ENCODE data around the gene CEP68.

The CEP68 gene

DNA sequence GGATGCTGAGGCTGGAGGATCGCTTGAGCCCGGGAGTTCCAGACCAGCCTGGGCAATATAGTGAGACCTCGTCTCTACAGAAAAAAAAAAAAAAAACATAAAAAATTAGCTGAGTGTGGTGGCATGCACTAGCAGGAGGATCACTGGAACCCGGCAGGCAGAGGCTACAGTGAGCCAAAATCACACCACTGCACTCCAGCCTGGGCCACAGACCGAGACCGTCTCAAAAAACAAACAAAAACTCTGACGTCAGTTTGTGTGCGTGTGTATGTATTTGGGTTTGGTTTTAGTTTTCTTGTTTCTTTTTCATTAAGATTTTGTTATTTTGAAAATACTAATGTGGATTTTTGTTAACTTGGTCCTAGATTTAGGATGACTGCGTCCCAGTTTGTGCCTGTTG, 19.0 kb downstream of the CEP68 start:
- no peak for DNase-seq (ENCODE audit: low read depth)
- TF ChIP-seq, protein P1, sequence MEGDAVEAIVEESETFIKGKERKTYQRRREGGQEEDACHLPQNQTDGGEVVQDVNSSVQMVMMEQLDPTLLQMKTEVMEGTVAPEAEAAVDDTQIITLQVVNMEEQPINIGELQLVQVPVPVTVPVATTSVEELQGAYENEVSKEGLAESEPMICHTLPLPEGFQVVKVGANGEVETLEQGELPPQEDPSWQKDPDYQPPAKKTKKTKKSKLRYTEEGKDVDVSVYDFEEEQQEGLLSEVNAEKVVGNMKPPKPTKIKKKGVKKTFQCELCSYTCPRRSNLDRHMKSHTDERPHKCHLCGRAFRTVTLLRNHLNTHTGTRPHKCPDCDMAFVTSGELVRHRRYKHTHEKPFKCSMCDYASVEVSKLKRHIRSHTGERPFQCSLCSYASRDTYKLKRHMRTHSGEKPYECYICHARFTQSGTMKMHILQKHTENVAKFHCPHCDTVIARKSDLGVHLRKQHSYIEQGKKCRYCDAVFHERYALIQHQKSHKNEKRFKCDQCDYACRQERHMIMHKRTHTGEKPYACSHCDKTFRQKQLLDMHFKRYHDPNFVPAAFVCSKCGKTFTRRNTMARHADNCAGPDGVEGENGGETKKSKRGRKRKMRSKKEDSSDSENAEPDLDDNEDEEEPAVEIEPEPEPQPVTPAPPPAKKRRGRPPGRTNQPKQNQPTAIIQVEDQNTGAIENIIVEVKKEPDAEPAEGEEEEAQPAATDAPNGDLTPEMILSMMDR (IDR thresholded peaks at IDR 0.05; ENCODE audit: low read depth, low read length, missing control alignments): no peak
- H3K4me3 ChIP-seq (ENCODE audit: low read depth, low read length): no peak overlapping the region

DNA sequence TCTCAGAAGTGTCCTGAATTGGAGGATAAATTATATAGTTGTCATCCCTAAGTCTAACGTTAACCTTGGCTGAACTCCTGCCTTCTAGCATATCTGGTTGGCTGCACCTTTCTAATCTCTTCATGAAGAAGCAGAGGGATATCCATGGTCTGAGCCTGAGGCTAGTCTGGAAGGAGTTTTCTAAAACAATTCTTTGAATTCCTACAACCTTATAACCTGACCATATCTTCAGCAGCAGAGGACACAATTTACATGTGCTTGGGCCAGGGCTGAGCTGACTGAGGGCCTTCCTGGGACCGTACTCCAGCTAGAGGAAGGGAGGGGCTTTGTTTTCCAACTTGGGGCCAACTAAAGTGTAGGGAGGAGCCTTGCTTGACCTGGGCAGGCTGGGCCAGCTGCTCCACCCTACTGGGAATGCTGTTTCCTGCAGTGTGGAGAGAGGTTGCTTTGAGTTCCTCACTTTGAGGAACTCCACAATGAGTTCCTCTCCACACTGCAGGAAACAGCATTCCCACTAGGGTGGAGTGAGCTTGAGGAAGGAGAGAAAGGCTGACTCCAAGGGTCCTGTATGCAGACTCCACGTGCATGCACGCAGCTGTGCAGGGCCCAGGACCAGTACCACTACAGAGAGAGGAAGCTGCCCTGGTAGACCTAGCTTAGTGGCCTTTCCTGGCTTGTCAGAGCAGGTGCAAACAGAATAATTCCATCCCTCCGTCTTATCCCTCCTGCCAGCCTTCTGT, 19.6 kb downstream of the CEP68 start:
- TF ChIP-seq, protein P1 (IDR thresholded peaks at IDR 0.05; ENCODE audit: low read depth, low read length, missing control alignments): no peak
- no peak overlapping the region for H3K4me3 ChIP-seq (ENCODE audit: low read depth, low read length)
- DNase-seq (ENCODE audit: low read depth): no peak

DNA sequence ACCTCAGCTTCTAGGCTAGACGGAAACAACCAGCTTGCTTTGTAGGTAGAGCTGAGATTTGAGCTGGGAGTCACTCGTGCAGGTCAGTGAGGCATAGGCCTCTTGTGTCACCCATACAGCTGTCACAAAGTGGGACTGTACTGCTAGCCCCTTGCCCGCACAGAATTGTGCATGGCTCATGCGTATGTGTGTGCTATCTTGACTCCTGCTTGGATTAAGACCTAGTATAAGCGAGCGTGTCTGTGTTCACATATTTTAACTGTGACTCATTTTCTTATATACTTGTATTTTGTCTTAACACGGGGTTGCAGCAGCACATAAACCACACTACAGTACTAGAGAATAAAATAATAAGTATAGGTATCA, 20.1 kb downstream of the CEP68 start:
- TF ChIP-seq, protein P1 (IDR thresholded peaks at IDR 0.05; ENCODE audit: low read depth, low read length, missing control alignments): no peak
- DNase-seq (ENCODE audit: low read depth): no peak
- no peak overlapping the region for H3K4me3 ChIP-seq (ENCODE audit: low read depth, low read length)

DNA sequence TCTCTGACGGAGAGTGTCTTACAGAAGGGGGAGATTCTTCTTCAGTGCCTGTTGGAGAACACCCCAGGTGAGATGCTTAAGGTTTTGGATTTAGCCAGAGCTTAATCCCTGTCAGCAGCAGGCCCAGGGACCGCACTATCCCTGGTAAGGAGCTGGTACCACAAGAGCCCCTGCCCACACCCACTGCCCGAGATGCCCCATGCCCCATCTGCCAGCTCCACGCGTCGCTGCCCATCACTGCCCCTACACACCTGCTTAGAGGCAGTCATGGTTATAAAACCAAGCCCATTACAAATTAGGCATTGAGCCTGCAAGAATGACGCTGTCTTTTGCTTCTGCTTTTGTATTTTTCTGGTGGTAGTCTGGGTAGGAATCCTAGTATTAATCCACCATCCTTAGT, 21.7 kb downstream of the CEP68 start:
- TF ChIP-seq, protein P1 (IDR thresholded peaks at IDR 0.05; ENCODE audit: low read depth, low read length, missing control alignments): no peak
- no peak for DNase-seq (ENCODE audit: low read depth)
- no peak overlapping the region for H3K4me3 ChIP-seq (ENCODE audit: low read depth, low read length)

DNA sequence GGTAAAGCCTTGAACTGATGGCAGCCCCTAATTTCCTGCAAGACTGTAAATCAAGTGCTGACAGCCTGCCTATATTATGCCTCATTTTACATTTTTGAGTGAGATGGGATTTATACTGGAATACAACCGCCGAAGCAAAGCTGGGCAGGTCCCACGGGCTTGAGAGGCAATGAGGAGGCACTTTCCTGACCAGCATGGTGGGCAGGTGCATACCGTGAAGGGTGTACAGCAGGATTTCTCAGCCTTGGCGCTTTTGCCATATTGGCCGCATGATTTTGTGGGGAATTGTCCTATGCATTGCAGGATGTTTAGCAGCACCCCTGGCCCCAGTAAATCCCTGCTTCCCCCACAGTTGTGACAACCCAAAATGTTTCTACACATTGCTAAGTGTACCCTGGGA, 22.8 kb downstream of the CEP68 start:
- no peak overlapping the region for H3K4me3 ChIP-seq (ENCODE audit: low read depth, low read length)
- TF ChIP-seq, protein P1 (IDR thresholded peaks at IDR 0.05; ENCODE audit: low read depth, low read length, missing control alignments): no peak
- no peak for DNase-seq (ENCODE audit: low read depth)

DNA sequence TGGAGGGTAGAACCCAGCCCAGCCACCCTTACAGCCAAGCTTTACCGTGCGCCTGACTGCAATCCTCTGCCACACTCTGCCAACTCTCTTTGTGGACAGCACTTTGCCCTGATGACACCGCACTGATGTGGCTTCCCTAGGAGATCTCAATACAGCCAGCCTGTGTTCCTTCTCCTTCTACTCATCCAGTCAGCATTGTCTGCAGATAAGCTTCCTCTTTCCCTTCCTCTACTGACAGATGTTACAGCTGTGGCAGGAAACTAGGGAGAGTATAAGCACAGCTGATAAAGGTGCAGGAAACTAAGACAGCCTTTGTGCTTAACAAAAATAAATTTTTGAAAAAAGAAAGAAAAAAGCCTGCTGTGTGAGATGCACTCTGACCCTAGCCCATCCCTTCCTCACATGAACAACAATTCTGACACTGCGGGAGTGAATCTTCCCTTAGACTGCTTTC, 25.0 kb downstream of the CEP68 start:
- no peak for DNase-seq (ENCODE audit: low read depth)
- no peak overlapping the region for H3K4me3 ChIP-seq (ENCODE audit: low read depth, low read length)
- TF ChIP-seq, protein P1 (IDR thresholded peaks at IDR 0.05; ENCODE audit: low read depth, low read length, missing control alignments): no peak

DNA sequence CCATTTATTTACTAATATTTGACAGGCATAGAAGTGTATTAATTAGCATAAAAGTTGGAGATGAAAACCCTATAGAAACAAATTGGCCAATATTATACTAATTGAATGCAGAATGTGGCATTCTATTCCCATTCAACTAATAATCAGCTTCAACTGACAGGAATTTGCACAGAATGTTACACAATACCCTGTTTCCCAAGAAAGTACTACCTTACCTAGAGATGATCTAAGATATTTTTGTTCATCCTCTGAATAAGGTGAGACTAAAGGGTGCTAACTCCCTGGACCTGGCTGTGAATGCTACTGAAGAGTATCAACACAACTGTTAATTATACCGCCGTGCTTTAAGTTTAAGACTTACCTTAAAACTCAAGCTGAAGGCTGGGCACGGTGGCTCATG, 28.9 kb downstream of the CEP68 start:
- no peak for DNase-seq (ENCODE audit: low read depth)
- TF ChIP-seq, protein P1 (IDR thresholded peaks at IDR 0.05; ENCODE audit: low read depth, low read length, missing control alignments): no peak
- no peak overlapping the region for H3K4me3 ChIP-seq (ENCODE audit: low read depth, low read length)
